GM18951 (cell line): ENCODE data around the gene KIRREL1.

Experiments
- POLR2A ChIP-seq: IDR thresholded peaks from 4 replicates; pipeline ENCODE4 v1.6.1; 2011; ENCODE audit warnings: mild to moderate bottlenecking; ENCODE audit not compliant: insufficient read length, insufficient read depth; ENCODE audit errors: extremely low read depth
- in situ Hi-C: fragments of 300-500 bp; cut with MboI; formaldehyde crosslinking; loops from one replicate; pipeline ENCODE4 v1.12.0; 2022; ENCODE audit warnings: low sequenced_read_pairs, mixed read lengths, inconsistent platforms; ENCODE audit not compliant: unreplicated experiment

The KIRREL1 gene

GRCh38 chr1:157983787-157984186 lies 9.7 kb upstream of the KIRREL1 start:
- TF ChIP-seq POLR2A = no peak
- in situ Hi-C loops = no loop called here

- TF ChIP-seq POLR2A = no peak
- in situ Hi-C loops = no loop called here
Observed at GRCh38 chr1:157984469-157984868, 9.0 kb upstream of the KIRREL1 start.

GRCh38 chr1:157985473-157985872 lies 8.0 kb upstream of the KIRREL1 start:
- TF ChIP-seq POLR2A = no peak
- in situ Hi-C loops = no loop called here

- in situ Hi-C loops = no loop called here
- TF ChIP-seq POLR2A = no peak
Observed at GRCh38 chr1:157988002-157988401, 5.4 kb upstream of the KIRREL1 start.

- no peak for TF ChIP-seq POLR2A
- in situ Hi-C loops = no loop called here
Observed at GRCh38 chr1:157992031-157992832, 1.2 kb upstream of the KIRREL1 start.

GRCh38 chr1:157992833-157993146 lies 655 bp upstream of the KIRREL1 start:
- in situ Hi-C loops = no loop called here
- TF ChIP-seq POLR2A = no peak

- in situ Hi-C loops = no loop called here
- no peak for TF ChIP-seq POLR2A
Observed at GRCh38 chr1:157993918-157994605, 617 bp downstream of the KIRREL1 start.

GRCh38 chr1:157994704-157995582 lies 1.5 kb downstream of the KIRREL1 start:
- in situ Hi-C loops = no loop called here
- no peak for TF ChIP-seq POLR2A

- no peak for TF ChIP-seq POLR2A
- in situ Hi-C loops = no loop called here
Observed at GRCh38 chr1:157995583-157996169, 2.2 kb downstream of the KIRREL1 start.

- TF ChIP-seq POLR2A = no peak
- in situ Hi-C loops = no loop called here
Observed at GRCh38 chr1:157996433-157996832, 3.0 kb downstream of the KIRREL1 start.

- in situ Hi-C loops = no loop called here
- no peak for TF ChIP-seq POLR2A
Observed at GRCh38 chr1:158000507-158000906, 7.1 kb downstream of the KIRREL1 start.

- no peak for TF ChIP-seq POLR2A
- in situ Hi-C loops = no loop called here
Observed at GRCh38 chr1:158002022-158002630, 8.7 kb downstream of the KIRREL1 start.
